ENCODE data around the gene KMT2A.

The KMT2A gene

GRCh38 chr11:118491041-118491440 is 54.7 kb downstream of the KMT2A start:
- no peak for DNase-seq

DNA sequence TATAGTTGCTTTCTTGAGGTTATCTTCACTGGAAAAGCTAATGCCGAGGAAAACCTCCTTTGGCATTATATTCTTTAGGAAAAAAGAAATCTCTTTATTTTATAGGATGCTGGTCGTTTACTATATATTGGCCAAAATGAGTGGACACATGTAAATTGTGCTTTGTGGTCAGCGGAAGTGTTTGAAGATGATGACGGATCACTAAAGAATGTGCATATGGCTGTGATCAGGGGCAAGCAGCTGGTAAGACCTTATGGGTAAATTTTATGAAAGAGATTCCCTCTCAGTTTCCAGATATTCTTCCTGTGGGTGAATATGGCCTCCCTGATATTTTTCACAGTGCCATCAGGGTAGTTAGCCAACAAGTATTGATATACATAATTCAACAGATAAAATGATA is 61.5 kb downstream of the KMT2A start:
- DNase-seq: no peak

GRCh38 chr11:118503216-118503615 is 66.9 kb downstream of the KMT2A start:
- DNase-seq: no peak

GRCh38 chr11:118511601-118512000 is 75.3 kb downstream of the KMT2A start:
- DNase-seq: no peak

DNA sequence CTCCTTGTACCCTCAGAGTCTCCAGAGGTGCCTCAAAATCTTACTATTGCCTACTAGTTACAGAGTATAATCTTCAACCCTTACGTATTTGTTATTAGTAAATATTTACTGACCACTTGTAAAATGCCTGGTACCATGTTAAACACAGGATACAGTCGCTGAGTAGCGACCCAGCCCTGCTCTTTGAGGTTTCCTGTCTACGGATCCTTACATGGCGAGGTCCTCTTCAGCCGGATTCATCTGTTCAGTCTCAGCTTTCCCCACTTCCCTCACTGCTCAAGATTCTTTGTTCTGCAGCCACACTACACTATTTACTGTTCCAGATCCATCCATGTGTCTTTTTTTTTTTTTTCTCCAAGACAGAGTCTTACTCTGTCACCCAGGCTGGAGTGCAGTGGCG is 77.8 kb downstream of the KMT2A start:
- no peak for DNase-seq

DNA sequence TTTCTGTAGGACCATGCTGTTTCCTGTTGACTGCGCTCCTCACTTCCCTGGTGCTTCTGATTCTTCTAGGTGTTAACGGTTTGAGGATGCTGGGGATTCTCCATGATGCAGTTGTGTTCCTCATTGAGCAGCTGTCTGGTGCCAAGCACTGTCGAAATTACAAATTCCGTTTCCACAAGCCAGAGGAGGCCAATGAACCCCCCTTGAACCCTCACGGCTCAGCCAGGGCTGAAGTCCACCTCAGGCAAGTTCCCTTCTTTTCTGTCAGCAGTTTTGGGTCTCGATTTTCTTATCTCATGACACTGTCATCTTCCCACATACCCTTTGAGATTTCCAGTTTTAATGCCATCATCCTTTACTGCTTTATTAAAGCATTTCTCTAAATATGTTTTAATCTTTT is 83.3 kb downstream of the KMT2A start:
- DNase-seq: no peak

DNA sequence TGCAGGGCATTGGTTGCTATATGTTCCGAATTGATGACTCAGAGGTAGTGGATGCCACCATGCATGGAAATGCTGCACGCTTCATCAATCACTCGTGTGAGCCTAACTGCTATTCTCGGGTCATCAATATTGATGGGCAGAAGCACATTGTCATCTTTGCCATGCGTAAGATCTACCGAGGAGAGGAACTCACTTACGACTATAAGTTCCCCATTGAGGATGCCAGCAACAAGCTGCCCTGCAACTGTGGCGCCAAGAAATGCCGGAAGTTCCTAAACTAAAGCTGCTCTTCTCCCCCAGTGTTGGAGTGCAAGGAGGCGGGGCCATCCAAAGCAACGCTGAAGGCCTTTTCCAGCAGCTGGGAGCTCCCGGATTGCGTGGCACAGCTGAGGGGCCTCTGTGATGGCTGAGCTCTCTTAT is 85.6 kb downstream of the KMT2A start:
- DNase-seq: no peak

DNA sequence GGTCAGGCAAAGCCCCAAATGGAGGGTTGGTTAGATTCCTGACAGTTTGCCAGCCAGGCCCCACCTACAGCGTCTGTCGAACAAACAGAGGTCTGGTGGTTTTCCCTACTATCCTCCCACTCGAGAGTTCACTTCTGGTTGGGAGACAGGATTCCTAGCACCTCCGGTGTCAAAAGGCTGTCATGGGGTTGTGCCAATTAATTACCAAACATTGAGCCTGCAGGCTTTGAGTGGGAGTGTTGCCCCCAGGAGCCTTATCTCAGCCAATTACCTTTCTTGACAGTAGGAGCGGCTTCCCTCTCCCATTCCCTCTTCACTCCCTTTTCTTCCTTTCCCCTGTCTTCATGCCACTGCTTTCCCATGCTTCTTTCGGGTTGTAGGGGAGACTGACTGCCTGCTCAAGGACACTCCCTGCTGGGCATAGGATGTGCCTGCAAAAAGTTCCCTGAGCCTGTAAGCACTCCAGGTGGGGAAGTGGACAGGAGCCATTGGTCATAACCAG is 86.3 kb downstream of the KMT2A start:
- no peak for DNase-seq

- no peak for DNase-seq
These were observed 88.1 kb downstream of the KMT2A start for GRCh38 chr11:118524356-118524755.

- DNase-seq: no peak
These were observed 88.6 kb downstream of the KMT2A start for GRCh38 chr11:118524757-118525470.

GRCh38 chr11:118526688-118527087 is 90.4 kb downstream of the KMT2A start:
- no peak for DNase-seq

- no peak for DNase-seq
These were observed 90.8 kb downstream of the KMT2A start, which contains the start of gene TTC36 for GRCh38 chr11:118527109-118527508. Gene TTC36 (plus strand): TSS chr11:118527474. CDS start chr11:118527495, 21 bp downstream.

- no peak for DNase-seq
These were observed 92.2 kb downstream of the KMT2A start for GRCh38 chr11:118528511-118528910.

GRCh38 chr11:118529584-118530175 is 93.4 kb downstream of the KMT2A start:
- DNase-seq: no peak

DNA sequence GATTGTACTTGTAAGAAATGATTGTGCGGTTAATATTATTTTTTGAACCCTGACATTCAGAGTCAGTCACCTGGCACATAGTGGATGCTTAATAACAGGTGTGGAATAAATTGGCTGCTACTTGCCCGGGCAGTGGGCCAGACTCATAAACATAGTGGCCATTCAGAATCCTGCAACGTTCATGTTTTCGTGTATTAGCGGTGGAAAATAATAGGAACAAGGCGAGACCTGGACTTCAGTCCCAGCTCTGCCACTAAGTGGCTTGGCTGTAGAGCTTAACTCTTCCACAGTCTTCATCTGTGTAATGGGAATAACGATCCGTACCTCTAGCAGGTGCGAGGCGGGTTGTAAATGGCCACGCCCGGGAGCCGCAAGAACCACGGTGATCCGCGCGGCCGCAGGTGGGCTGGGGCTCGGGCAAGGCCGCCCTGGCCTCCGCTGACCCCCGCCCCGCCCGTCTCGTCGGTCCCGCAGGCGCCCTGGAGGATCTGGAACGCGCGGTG is 93.9 kb downstream of the KMT2A start:
- DNase-seq: no peak

DNA sequence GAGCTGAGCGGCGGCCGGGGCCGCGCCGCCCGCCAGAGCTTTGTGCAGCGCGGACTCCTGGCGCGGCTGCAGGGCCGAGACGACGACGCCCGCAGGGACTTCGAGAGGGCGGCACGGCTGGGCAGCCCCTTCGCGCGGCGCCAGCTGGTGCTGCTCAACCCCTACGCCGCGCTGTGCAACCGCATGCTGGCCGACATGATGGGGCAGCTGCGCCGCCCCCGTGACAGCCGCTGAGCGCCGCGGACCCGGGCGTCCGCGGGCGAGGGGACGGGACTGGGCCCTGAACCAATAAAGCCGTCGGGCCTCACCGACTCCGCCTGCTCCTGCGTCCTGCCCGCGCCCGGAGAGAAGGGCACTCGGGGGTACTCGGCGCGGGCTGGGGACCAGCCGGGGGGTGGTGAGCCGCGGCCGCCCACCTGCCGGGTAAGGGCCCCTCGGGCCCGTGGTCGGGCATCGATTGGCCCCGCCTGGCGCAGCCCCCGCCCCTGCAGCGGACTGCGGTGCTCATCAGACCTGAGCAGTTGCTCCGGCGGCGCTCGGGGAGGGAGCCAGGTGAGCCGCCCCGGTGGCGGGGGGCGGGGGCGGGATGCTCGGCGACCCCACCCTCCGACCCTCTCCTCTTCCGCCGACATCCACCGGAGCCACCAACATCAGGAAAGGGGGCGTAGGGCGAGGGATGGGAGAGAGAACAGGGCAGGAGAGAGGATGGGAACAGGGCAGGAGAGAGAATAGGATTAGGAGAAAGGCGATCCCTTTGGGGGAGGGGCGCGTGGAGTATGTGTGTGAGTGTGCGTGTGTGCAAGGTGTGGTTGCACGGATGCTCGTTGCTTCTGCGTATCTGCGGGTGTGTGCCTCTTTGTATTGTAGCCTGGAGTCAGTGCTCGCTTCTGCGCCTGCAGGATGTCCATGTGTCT is 94.6 kb downstream of the KMT2A start, which contains the start of gene TMEM25:
TSS of gene TMEM25 (plus strand) at position 510 of the 914 bp plus-strand sequence. CDS start 610 bp downstream, outside the sequence.
- peak; percentile 73 for DNase-seq

DNA sequence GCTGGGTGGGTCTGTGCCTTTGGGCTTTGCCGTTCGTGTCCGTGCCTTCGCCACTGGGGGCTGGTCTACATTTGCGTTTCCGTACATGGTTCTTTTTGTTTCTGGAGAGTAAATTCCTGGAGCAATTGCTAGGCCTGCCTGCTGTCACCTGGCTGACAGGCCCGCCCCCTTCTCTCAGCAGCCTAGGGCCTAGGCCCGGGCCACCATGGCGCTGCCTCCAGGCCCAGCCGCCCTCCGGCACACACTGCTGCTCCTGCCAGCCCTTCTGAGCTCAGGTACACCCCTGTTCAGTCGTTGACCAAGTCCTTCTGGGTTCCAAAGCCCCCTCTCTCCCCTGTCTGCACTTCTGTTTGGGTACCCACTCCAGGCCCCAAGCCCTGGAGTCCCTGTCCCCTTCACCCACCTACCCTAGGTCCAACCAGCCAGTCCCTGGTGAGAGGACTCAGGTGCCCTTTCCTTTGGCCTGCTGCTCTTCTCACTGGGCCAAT is 95.3 kb downstream of the KMT2A start:
- no peak for DNase-seq

- DNase-seq: no peak
These were observed 95.8 kb downstream of the KMT2A start for GRCh38 chr11:118532091-118532490.

DNA sequence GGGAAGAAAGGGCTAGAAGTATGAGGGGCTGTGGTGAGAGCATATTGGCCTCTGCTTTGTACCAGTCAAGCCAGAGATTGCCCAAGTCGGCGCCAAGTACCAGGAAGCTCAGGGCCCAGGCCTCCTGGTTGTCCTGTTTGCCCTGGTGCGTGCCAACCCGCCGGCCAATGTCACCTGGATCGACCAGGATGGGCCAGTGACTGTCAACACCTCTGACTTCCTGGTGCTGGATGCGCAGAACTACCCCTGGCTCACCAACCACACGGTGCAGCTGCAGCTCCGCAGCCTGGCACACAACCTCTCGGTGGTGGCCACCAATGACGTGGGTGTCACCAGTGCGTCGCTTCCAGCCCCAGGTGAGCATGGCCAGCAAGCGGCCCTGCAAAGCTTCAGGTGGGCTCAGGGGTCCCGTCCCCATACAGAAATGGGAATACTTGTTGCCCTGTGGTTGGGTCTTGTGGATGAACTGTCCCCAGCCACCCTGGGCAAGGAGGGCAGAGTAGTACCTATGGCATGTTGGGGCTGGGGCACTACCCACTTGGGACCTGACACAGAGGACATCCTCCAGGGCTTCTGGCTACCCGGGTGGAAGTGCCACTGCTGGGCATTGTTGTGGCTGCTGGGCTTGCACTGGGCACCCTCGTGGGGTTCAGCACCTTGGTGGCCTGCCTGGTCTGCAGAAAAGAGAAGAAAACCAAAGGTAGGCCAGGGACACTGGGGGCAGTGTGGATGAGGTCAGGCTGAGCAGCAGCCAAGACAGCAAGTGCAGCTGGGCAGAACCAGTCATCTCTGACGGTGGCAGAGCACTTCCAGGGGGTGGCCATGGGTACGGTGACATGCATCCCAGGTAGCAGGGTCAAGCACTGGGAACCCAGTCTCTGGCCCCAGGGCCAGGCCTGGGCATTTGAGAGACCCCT is 96.8 kb downstream of the KMT2A start:
- no peak for DNase-seq

DNA sequence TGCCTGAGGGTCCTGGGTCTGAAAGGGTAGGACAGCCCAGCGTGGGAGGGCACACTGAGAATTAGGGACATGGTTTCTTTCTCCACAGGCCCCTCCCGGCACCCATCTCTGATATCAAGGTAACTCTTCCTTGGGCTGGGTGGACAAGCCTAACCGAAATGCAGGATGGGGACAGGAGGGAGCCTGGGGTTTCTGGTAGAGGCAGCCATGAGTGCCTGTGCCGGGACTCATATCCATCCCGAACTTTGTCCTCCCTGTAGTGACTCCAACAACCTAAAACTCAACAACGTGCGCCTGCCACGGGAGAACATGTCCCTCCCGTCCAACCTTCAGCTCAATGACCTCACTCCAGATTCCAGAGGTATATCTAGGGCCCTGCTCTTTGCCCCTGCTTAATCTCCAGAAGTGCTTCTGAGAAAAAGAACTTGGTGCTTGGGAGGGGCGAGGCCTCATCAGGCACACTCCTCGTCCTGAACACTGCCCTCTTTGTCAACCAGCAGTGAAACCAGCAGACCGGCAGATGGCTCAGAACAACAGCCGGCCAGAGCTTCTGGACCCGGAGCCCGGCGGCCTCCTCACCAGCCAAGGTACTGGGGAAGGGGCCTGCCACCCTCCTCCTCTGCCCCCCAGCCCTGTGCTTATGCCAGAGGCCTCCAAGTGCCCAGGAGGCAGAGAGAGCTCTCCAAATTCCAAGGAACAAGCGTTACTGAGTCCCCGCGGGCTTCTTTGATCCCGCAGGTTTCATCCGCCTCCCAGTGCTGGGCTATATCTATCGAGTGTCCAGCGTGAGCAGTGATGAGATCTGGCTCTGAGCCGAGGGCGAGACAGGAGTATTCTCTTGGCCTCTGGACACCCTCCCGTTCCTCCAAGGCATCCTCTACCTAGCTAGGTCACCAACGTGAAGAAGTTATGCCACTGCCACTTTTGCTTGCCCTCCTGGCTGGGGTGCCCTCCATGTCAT is 97.8 kb downstream of the KMT2A start:
- DNase-seq: no peak

GRCh38 chr11:118535261-118535660 is 99.0 kb downstream of the KMT2A start:
- no peak for DNase-seq

Data from CD4-positive, alpha-beta T cell treated with Interleukin-10 for 1 hour (primary cell).